K562 (cell line): ENCODE results near the gene TRIM14. TPM values are rescaled to one million over a fixed set of nuclear protein-coding genes. Genes with fewer than 3 reads are reported as not detected.
A peak's percentile ranks its signal among the peaks of the same experiment; 100 is the strongest.

ENCODE experiments used
- ATAC-seq: fragments of 200-7000 bp; cut with Tn5 transposase; 3 replicates; pipeline ENCODE4 v1.9.1; 2020; ENCODE audit warnings: moderate library complexity
- BruUV-seq: library from RNA; stranded (reverse); fragments of 400-500 nt; replicated peaks from 2 replicates; lab custom pipeline; 2021; lab: Mats Ljungman, UMichigan
- CTCF ChIA-PET: fragments of 300-600 bp; formaldehyde crosslinking; extraction: SDS; loops from one replicate; lab custom pipeline; 2021; ENCODE audit warnings: low intra/inter-chr PET ratio; lab: Yijun Ruan, JAX
- POLR2A ChIA-PET: fragments of 300-600, 350-650 bp; sonication (Branson Sonifier 250); formaldehyde crosslinking; extraction: SDS; loops from one replicate; lab custom pipeline; 2021; ENCODE audit warnings: antibody characterized with exemption, inconsistent platforms; lab: Yijun Ruan, JAX
- DNase-seq, 4 experiments: peaks; one replicate each; pipeline versions ENCODE4 v3.0.0 to v3.0.0-alpha.2; 2011 to 2018; ENCODE audit warnings: low spot score in 3 of 4, mixed read lengths in 3 of 4; ENCODE audit errors: extremely low read depth in 1 of 4
- FAIRE-seq: peaks from 2 replicates; lab custom pipeline; 2011; peaks lifted over from hg19 to GRCh38; lab: Jason Lieb, UNC
- H2AFZ ChIP-seq: 2 replicates; pipeline ENCODE4 v1.6.0; 2011; ENCODE audit warnings: low read depth, low read length, control low read depth, inconsistent platforms
- H3K27ac ChIP-seq: fragments of 200-600 bp; 3 replicates; pipeline ENCODE4 v1.8.0; 2011; ENCODE audit warnings: low read depth, mild to moderate bottlenecking, control low read depth, inconsistent platforms, low read length, moderate library complexity, mixed read lengths; ENCODE audit errors: extremely low read depth
- H3K27me3 ChIP-seq, 2 experiments: fragments of 300-600 bp in 1 of 2; 2 replicates in 1 of 2; 3 replicates in 1 of 2; pipeline versions ENCODE4 v1.6.0 to v1.8.0; 2011; ENCODE audit warnings: inconsistent platforms in 2 of 2, low read length in 2 of 2, mild to moderate bottlenecking in 1 of 2, mixed read lengths in 1 of 2, moderate library complexity in 1 of 2; ENCODE audit not compliant: control insufficient read depth in 2 of 2, insufficient read depth in 2 of 2
- H3K36me3 ChIP-seq: fragments of 300-600 bp; 3 replicates; pipeline ENCODE4 v1.8.0; 2011; ENCODE audit warnings: mild to moderate bottlenecking, low read length, inconsistent platforms; ENCODE audit not compliant: control insufficient read depth, insufficient read depth
- H3K4me1 ChIP-seq, 2 experiments: fragments of 200-600 bp in 1 of 2; replicated peaks in 1 of 2; 2 replicates in 1 of 2; 3 replicates in 1 of 2; pipeline versions ENCODE4 v1.5.1 to v1.8.0; 2011; ENCODE audit warnings: inconsistent platforms in 2 of 2, low read length in 2 of 2, mild to moderate bottlenecking in 1 of 2, mixed read lengths in 1 of 2, moderate library complexity in 1 of 2; ENCODE audit not compliant: control insufficient read depth in 2 of 2, insufficient read depth in 2 of 2
- H3K4me2 ChIP-seq: 2 replicates; pipeline ENCODE4 v1.6.1; 2011; ENCODE audit warnings: low read length, control low read depth, inconsistent platforms, mixed read lengths; ENCODE audit not compliant: insufficient read depth
- H3K4me3 ChIP-seq: fragments of 200-600 bp; sonication (generic), shearing (Covaris generic); 2 replicates; pipeline ENCODE4 v1.5.1; 2016; ENCODE audit warnings: control low read depth, inconsistent platforms
- H3K79me2 ChIP-seq: fragments of 200-600 bp; 3 replicates; pipeline ENCODE4 v1.8.0; 2011; ENCODE audit warnings: low read length, inconsistent platforms; ENCODE audit not compliant: control insufficient read depth, insufficient read depth
- H3K9ac ChIP-seq, 2 experiments: 2 replicates each; pipeline versions ENCODE4 v1.6.0 to v1.6.1; 2011; ENCODE audit warnings: low read depth in 2 of 2, low read length in 2 of 2, control low read depth in 1 of 2, inconsistent platforms in 1 of 2, mild to moderate bottlenecking in 1 of 2, mixed read lengths in 1 of 2; ENCODE audit not compliant: insufficient read depth in 1 of 2
- H3K9me1 ChIP-seq: one replicate; pipeline ENCODE4 v1.6.0; 2011; ENCODE audit warnings: inconsistent platforms, mild to moderate bottlenecking, low read length, moderate library complexity; ENCODE audit not compliant: control insufficient read depth, insufficient read depth
- H3K9me3 ChIP-seq: replicated peaks from 2 replicates; pipeline ENCODE4 v1.5.1; 2011; ENCODE audit warnings: low read depth, low read length, inconsistent platforms; ENCODE audit not compliant: control insufficient read depth, insufficient read depth
- H4K20me1 ChIP-seq: replicated peaks from 2 replicates; pipeline ENCODE4 v1.6.1; 2011; ENCODE audit warnings: low read length, inconsistent platforms, mixed read lengths; ENCODE audit not compliant: control insufficient read depth, insufficient read depth
- BCOR ChIP-seq: fragments of 450-650 bp; IDR thresholded peaks from 2 replicates; pipeline ENCODE4 v1.6.1; 2016
- BHLHE40 ChIP-seq: IDR thresholded peaks from 2 replicates; pipeline ENCODE4 v1.6.1; 2011; ENCODE audit warnings: low read length, improper control_type of control experiment
- CBX1 ChIP-seq: sonication (generic); IDR thresholded peaks from 2 replicates; pipeline ENCODE4 v1.6.1; 2016; ENCODE audit warnings: antibody characterized with exemption, low read depth, mild to moderate bottlenecking
- HDGF ChIP-seq: fragments of 450-650 bp; IDR thresholded peaks from 2 replicates; pipeline ENCODE4 v1.6.1; 2016
- RBBP5 ChIP-seq: fragments of 200-600 bp; sonication (generic); IDR thresholded peaks from 2 replicates; pipeline ENCODE4 v1.6.1; 2012; ENCODE audit warnings: borderline replicate concordance, mild to moderate bottlenecking, low read length, control low read depth, inconsistent platforms; ENCODE audit not compliant: insufficient read depth, poor library complexity, severe bottlenecking
- RBM25 ChIP-seq: fragments of 200-400 bp; formaldehyde crosslinking; IDR thresholded peaks from 2 replicates; pipeline ENCODE4 v1.6.1; 2018; ENCODE audit warnings: low read length, low read depth, moderate library complexity; ENCODE audit not compliant: severe bottlenecking
- SOX6 ChIP-seq: fragments of 450-650 bp; IDR thresholded peaks from 2 replicates; pipeline ENCODE4 v1.6.1; 2014; ENCODE audit warnings: mild to moderate bottlenecking
- ZFP36 ChIP-seq: fragments of 150-350 bp; IDR thresholded peaks from 2 replicates; pipeline ENCODE4 v1.6.1; 2018; ENCODE audit warnings: low read length, low read depth; ENCODE audit not compliant: partially characterized antibody
- ZNF121 ChIP-seq: sonication (generic); formaldehyde crosslinking; conservative IDR thresholded peaks from 2 replicates; pipeline ENCODE4 v1.8.0; 2022; ENCODE audit warnings: missing genetic modification reagents
- ZNF384 ChIP-seq: IDR thresholded peaks from 2 replicates; pipeline ENCODE4 v1.6.1; 2012; ENCODE audit warnings: low read depth, low read length, improper control_type of control experiment
- WGBS: fragments of 100-300 bp; shearing (Covaris generic); methylation state at CpG from one replicate; pipeline ENCODE4 v1.1.6; 2016; ENCODE audit warnings: low coverage, mixed read lengths; ENCODE audit not compliant: insufficient coverage; ENCODE audit errors: missing lambda C conversion rate; 5-methylcytosine and 5-hydroxymethylcytosine counted together
- in situ Hi-C: fragments of 300-500 bp; cut with MboI; formaldehyde crosslinking; loops from 4 replicates; pipeline ENCODE4 v1.15.0; 2018; ENCODE audit warnings: inconsistent platforms, mixed read lengths
- intact Hi-C: fragments of 100-400 bp; cut with micrococcal nuclease; formaldehyde crosslinking; loops from 2 replicates; pipeline ENCODE4 v1.14.2; 2022
- polyA plus RNA-seq, 8 experiments: library from polyadenylated mRNA; depleted of rRNA in 4 of 8; stranded (reverse) in 5 of 8; unstranded in 3 of 8; fragments of >200 nt; fragmentation: Nextera tagmentation in 2 of 8; fragmentation: Illumina TruSeq in 1 of 8; extraction: Ambion mirVana in 2 of 8; extraction: Trizol in 1 of 8; gene quantifications; 2 replicates each; pipeline versions ENCODE4 v1.2.1 to v1.2.3, GENCODE V29; 2011 to 2014; ENCODE audit warnings: inconsistent platforms in 1 of 8, missing spikeins in 1 of 8
- total RNA-seq, 7 experiments: library from RNA; depleted of rRNA in 6 of 7; stranded (reverse); fragments of >200 nt in 6 of 7; fragmentation: Illumina TruSeq in 2 of 7; extraction: Trizol in 2 of 7; gene quantifications; 2 replicates each; pipeline versions ENCODE4 v1.2.1 to v1.2.3, GENCODE V29; 2011 to 2021; ENCODE audit warnings: low replicate concordance in 1 of 7

TRIM14 gene
- total and polyA plus RNA-seq, 9 of the 15 experiments (the other 6 are each of a cell fraction or from before 2014, with no cell fraction given) = 7.6 to 41.0 (median 17.9) TPM

DNA sequence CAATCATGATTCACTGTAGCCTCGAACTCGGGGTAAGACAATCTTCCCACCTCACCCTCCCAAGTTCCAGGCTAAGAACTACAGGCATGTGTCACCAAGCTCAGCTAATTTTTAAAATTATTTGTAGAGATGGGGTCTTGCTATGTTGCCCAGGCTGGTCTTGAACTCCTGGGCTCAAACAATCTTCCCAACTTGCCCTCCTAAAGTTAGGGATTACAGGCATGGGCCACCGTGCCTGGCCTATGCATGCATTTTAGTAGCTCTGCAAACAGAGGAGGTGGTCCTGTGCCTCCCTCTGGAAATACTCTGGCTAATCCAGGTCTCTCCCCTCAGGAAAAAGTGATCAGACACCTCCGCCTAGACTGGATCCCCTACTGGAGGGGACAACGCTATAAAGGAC lies 21.5 kb upstream of the TRIM14 start:
- ChIA-PET POLR2A (no interaction called here), CTCF (no interaction called here)
- DNase-seq = no peak

DNA sequence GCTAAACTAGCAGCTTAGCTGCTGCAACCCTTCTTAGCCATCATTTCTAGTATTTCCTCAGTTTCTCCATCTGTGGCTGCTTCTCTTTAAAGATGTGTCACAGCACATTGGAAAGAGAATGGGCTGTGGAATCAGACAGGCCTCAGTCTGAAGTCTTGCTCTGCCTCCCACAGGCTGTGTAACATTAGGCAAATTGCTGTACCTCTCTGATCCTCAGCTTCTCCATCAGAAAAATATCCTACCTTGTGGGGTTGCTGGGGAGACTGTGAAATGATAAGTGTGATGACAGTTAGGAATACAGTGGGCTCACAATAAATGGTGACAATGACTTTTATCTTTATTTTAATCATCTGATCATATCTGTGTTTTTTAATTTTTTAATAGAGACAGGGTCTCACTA lies 17.5 kb upstream of the TRIM14 start:
- no peaks in the 10 kb centered on the region for H3K79me2 ChIP-seq
- peaks cover 58% of the 10 kb centered on the region; the same call in 2 of the 3 replicates for H3K36me3 ChIP-seq
- no peaks in the 10 kb centered on the region for H3K27me3 ChIP-seq
- no peaks in the 10 kb centered on the region for H4K20me1 ChIP-seq
- no peak overlapping the region for H3K9ac ChIP-seq
- ATAC-seq (no peak), FAIRE-seq (no peak), DNase-seq (no peak)
- H2AFZ ChIP-seq = no peak overlapping the region
- no peak overlapping the region for H3K27ac ChIP-seq
- no peaks in the 10 kb centered on the region for H3K9me1 ChIP-seq
- no TSS peak for BruUV-seq
- no peaks in the 10 kb centered on the region for H3K4me1 ChIP-seq
- no peak for TF ChIP-seq BHLHE40
- no peak for TF ChIP-seq SOX6
- TF ChIP-seq ZFP36 = peak; percentile 70
- TF ChIP-seq BCOR = peak; percentile 58
- TF ChIP-seq RBM25 = peak; percentile 85
- no peak for TF ChIP-seq ZNF384
- TF ChIP-seq CBX1 = no peak
- CTCF ChIA-PET = no interaction called here
- intact Hi-C loops = no loop called here
- in situ Hi-C loops = no loop called here
- POLR2A ChIA-PET = interaction anchor here (1.1 to 1.3 kb wide), 2 partner anchors 10 to 52 kb away, joined by 3 to 4 read pairs; no protein-coding TSS in a partner anchor
- H3K4me3 ChIP-seq = no peak overlapping the region
- no peak overlapping the region for H3K4me2 ChIP-seq
- H3K9me3 ChIP-seq = no peaks in the 10 kb centered on the region

More for the DNA sequence above, 21.5 kb upstream of the TRIM14 start:
- ATAC-seq (no peak), FAIRE-seq (no peak)
- H3K79me2 ChIP-seq = no peaks in the 10 kb centered on the region
- H3K27me3 ChIP-seq = no peaks in the 10 kb centered on the region
- no peak overlapping the region for H3K27ac ChIP-seq
- no peak overlapping the region for H3K4me3 ChIP-seq
- WGBS = 47% methylated on average over 5 of the region's 5 CpGs
- peaks cover 35% of the 10 kb centered on the region; the same call in 2 of the 3 replicates for H3K36me3 ChIP-seq
- H3K9ac ChIP-seq = no peak overlapping the region
- no peak for TF ChIP-seq RBBP5
- peak; percentile 87 for TF ChIP-seq ZNF121 (CRISPR knock-in tag)
- TF ChIP-seq HDGF = no peak
- peaks cover 0 to 10% of the 10 kb centered on the region in 2 experiments; a peak in 3 of 5 replicates for H3K4me1 ChIP-seq
- BruUV-seq = no TSS peak
- H2AFZ ChIP-seq = no peak overlapping the region
- in situ Hi-C loops (no loop called here), intact Hi-C loops (no loop called here)
- H3K9me3 ChIP-seq = no peaks in the 10 kb centered on the region
- no peak overlapping the region for H3K4me2 ChIP-seq
- peaks cover 4% of the 10 kb centered on the region for H3K9me1 ChIP-seq
- H4K20me1 ChIP-seq = no peaks in the 10 kb centered on the region
